Lung (tissue), 12 donors: ENCODE results near the gene KCNJ4. TPM values are rescaled to one million over a fixed set of nuclear protein-coding genes. Genes with fewer than 3 reads are reported as not detected.

ENCODE experiments used
- ATAC-seq: fragments of 200-7000 bp; cut with Tn5 transposase; one replicate; pipeline ENCODE4 v1.9.1; 2020; ENCODE audit warnings: moderate number of reproducible peaks; ENCODE audit not compliant: insufficient read depth, low FRiP score
- DNase-seq, 3 donors: peaks; one replicate each; pipeline ENCODE4 v3.0.0-alpha.2; 2013 to 2017
- H3K27ac ChIP-seq, 2 donors: one replicate each; pipeline ENCODE4 v1.5.1; 2013; ENCODE audit warnings: mild to moderate bottlenecking in 2 of 2, moderate library complexity in 2 of 2, control low read depth in 1 of 2, inconsistent platforms in 1 of 2, low read depth in 1 of 2, low read length in 1 of 2
- H3K27me3 ChIP-seq, 3 donors: one replicate each; pipeline ENCODE4 v1.5.1; 2013; ENCODE audit warnings: low read length in 2 of 3; ENCODE audit not compliant: control insufficient read depth in 3 of 3, insufficient read depth in 3 of 3
- H3K36me3 ChIP-seq, 4 donors: one replicate each; pipeline ENCODE4 v1.5.1; 2013; ENCODE audit warnings: low read length in 4 of 4, mild to moderate bottlenecking in 1 of 4, moderate library complexity in 1 of 4; ENCODE audit not compliant: control insufficient read depth in 4 of 4, insufficient read depth in 4 of 4
- H3K4me1 ChIP-seq, 5 donors: one replicate each; pipeline ENCODE4 v1.5.1; 2013; ENCODE audit warnings: low read length in 5 of 5, mild to moderate bottlenecking in 2 of 5, moderate library complexity in 1 of 5; ENCODE audit not compliant: control insufficient read depth in 5 of 5, insufficient read depth in 5 of 5
- H3K4me3 ChIP-seq: one replicate; pipeline ENCODE4 v1.5.1; 2013; ENCODE audit warnings: mild to moderate bottlenecking, control low read depth, moderate library complexity
- H3K9ac ChIP-seq, 2 donors: one replicate each; pipeline ENCODE4 v1.5.1; 2013; ENCODE audit warnings: low read length in 2 of 2, control low read depth in 1 of 2; ENCODE audit not compliant: insufficient read depth in 1 of 2
- H3K9me3 ChIP-seq, 4 donors: one replicate each; pipeline ENCODE4 v1.5.1; 2013; ENCODE audit warnings: low read length in 3 of 4, mild to moderate bottlenecking in 1 of 4, moderate library complexity in 1 of 4; ENCODE audit not compliant: control insufficient read depth in 4 of 4, insufficient read depth in 3 of 4
- CTCF ChIP-seq: IDR thresholded peaks from 2 replicates; pipeline ENCODE4 v1.5.1; 2012; ENCODE audit warnings: mild to moderate bottlenecking; ENCODE audit errors: control extremely low read depth, extremely low read depth
- WGBS, 2 donors: extraction: QIAGEN DNeasy Blood & Tissue Kit; methylation state at CpG; one replicate each; pipeline ENCODE4 v1.1.7; 2013; 5-methylcytosine and 5-hydroxymethylcytosine counted together
- polyA plus RNA-seq, 2 donors: library from polyadenylated mRNA; stranded (reverse); fragments of 200-250 nt; gene quantifications; one replicate each; pipeline ENCODE4 v1.2.1, GENCODE V29; 2013
- total RNA-seq, 2 donors: library from RNA; depleted of rRNA in 1 of 2; stranded (reverse); fragments of >200 nt in 1 of 2; gene quantifications; one replicate each; pipeline ENCODE4 v1.2.1, GENCODE V29; 2014 to 2021
- donor health status: control.
- donor health status: control.
- donor health status: Bipolar disorder and iron deficiency.
- donor health status: healthy.
- donor health status: DM: yes; HTN: yes; CAD: no.

The KCNJ4 gene
- total and polyA plus RNA-seq, 4 donors: not detected

GRCh38 chr22:38426628-38427027 is 28.4 kb downstream of the KCNJ4 start:
- DNase-seq (no peak), ATAC-seq (no peak)
- no peak overlapping the region for H3K9ac ChIP-seq
- WGBS, 2 donors: 87 to 88% methylated on average over 16 to 17 of the region's 17 CpGs
- H3K4me1 ChIP-seq: peaks cover 0 to 7% (median 0%) of the 10 kb centered on the region in 5 donors
- no peaks in the 10 kb centered on the region for H3K27me3 ChIP-seq
- H3K4me3 ChIP-seq: no peak overlapping the region
- no peaks in the 10 kb centered on the region for H3K36me3 ChIP-seq
- no peaks in the 10 kb centered on the region for H3K9me3 ChIP-seq
- no peak overlapping the region for H3K27ac ChIP-seq
- no peak for TF ChIP-seq CTCF

- no peak for TF ChIP-seq CTCF
- H3K9ac ChIP-seq: no peak overlapping the region
- H3K27me3 ChIP-seq: no peaks in the 10 kb centered on the region
- 94 to 95% methylated on average over 12 of the region's 12 CpGs for WGBS, 2 donors
- H3K4me3 ChIP-seq: no peak overlapping the region
- H3K27ac ChIP-seq: no peak overlapping the region
- no peak for DNase-seq
- peaks cover 0 to 7% (median 0%) of the 10 kb centered on the region in 5 donors for H3K4me1 ChIP-seq
- no peaks in the 10 kb centered on the region for H3K9me3 ChIP-seq
- no peak for ATAC-seq
- no peaks in the 10 kb centered on the region for H3K36me3 ChIP-seq
Observed at GRCh38 chr22:38424525-38425080, 30.4 kb downstream of the KCNJ4 start.

GRCh38 chr22:38423512-38424503 is 31.2 kb downstream of the KCNJ4 start:
- Histone ChIP-seq H3K9ac (no peak overlapping the region), H3K4me3 (no peak overlapping the region), H3K9me3 (no peaks in the 10 kb centered on the region), H3K36me3 (no peaks in the 10 kb centered on the region), H3K27ac (no peak overlapping the region), H3K27me3 (no peaks in the 10 kb centered on the region), H3K4me1 (peaks cover 0 to 7% (median 0%) of the 10 kb centered on the region in 5 donors)
- DNase-seq (no peak), ATAC-seq (no peak)
- WGBS, 2 donors: 78 to 81% methylated on average over 18 of the region's 18 CpGs
- no peak for TF ChIP-seq CTCF
